NCI-H1417 treated with DMSO at 0.1 percent for 48 hours (cell line): ENCODE results near the gene CLBA1.

Experiments
- DNase-seq: peaks from one replicate; lab custom pipeline; 2025; lab: John Stamatoyannopoulos, UW

CLBA1 gene

DNA sequence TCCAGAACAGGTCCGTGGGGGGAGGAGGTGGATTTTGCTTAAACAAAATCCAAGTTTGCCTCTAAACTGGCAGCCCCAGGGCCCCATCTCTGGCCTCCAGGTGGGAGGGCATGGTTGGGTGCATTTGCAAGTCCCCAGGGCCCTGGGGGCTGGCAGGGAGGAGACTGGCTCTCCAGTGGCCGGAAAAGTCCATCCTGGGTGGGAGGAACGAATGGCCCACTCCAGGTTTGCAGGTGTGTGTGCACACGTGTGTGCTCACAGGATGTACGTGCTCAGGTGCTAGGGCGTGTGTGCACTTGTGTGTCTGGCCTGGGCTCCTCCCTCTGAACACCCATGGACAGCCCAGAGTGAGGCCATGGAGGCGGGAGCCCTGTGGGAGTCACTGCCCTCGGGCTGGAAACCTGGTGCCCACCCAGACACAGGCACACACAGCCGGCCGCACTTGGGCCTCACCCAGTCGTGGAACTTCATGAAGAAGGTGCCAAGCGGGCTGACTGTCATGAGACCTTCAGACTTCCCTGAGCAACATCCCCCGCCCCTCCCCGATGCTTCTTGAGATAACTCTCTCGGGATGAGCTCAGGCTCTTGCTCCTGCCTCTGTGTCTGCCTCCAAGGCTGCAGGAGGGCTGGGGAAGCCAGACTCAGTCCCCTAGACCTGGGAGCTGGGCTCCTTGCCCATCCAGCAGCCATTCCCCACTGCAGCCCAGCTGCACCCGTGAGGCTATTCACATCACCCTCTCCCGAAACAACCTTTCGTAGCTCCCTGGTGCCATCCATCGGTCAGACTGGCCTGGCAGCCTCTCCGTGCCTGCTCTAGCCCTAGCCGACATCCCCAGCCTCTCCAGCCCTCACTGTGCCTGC, 16.8 kb upstream of the CLBA1 start:
- DNase-seq = no peak

DNA sequence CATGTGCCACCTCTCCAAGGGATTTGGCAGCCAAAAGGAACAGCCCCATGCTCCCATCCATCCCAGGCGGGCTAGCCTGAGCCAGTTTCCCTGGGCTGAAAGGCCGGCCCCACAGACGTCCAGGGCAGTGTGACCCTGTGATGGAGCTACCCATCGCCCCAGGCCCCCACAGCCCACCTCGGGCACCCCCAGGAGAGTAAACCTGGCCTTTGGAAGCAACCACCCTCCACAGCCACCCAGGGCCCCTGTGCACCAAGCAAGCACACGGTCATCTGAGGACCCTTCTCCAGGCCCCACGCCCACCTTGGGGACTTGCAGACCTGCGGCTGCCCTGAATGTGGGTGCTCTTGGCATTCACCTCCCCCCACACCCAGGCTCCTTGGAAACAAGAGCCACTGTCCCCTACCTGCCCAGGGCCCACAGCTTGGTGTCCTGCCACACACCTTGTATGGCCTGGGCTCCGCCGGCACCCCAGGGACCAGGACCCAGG, 15.8 kb upstream of the CLBA1 start:
- DNase-seq = no peak

DNA sequence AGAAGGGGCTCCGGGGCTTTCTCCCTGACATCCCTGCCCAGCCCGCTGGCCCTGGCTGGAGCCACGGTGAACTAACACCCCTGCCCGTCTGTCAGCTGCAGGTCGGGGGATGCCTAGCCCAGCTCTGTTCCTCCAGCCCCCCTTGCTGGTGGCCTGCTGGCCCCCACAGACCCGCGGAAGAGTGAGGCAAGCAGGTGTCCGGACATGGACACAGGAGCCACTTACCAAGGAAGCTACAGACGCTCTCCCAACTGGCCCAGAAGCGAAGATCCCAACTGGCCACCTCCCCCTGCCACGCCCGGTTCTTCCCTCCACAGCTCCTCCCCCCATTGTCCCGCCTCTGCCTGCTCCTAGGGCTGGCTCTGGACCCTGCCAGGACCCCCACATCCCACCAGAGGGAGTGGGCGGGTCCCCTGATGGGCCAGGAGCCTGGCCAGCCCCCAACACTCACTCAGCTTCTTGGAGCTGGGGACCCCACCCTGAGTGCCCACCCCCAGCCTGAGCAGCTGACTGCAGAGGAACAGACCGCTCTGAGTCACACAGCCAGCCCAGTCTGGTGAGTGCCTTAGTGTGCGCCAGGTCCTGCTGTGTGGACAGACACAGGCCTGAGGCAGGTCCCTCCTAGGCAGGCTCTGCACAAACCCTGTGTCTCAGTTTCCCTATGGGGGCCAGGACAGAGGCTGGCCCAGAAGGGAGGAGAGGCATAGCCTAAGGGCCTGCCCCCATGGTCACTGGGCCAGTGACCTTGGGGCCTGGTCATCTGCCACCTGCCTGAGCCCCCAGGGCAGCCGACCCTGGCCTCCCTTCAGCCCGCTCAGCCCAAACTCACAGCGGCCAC, 15.1 kb upstream of the CLBA1 start:
- DNase-seq = no peak

DNA sequence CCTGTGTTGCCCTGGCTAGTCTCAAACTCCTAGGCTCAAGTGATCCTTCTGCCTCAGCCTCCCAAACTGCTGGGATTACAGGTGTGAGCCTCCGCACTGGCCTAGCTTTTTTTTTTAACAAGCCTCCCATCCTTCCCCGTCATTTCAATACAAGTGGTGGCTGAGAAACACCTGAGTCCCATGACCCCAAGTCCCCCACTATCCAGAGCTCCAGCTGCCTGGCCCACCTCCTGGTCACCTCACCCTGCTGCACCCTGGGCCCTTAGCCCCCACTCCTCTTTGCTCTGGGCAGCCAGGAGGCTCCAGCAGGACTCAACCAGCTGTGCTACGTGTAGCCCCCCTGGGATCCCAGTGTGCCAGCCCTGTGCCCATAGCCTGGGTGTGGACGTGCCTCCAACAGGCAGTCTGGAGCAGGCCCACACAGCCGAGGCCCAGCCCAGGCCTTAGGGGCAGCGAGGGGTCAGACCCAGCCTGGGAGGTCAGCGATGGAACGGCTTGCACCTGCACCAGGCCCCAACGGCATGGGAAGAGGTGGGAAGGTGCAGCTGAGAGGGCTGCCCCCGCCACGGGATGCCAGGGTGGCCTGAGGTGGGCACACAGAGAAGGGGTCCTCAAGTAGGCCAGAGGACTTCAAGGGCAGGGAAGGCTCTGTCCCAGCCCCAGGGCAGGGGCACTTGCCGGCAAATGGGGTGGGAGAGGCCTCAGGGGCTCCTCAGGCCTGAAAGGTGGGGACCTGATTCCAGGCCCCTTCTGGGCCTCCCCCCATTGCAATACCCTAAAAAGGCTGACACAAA, 13.9 kb upstream of the CLBA1 start:
- no peak for DNase-seq

DNA sequence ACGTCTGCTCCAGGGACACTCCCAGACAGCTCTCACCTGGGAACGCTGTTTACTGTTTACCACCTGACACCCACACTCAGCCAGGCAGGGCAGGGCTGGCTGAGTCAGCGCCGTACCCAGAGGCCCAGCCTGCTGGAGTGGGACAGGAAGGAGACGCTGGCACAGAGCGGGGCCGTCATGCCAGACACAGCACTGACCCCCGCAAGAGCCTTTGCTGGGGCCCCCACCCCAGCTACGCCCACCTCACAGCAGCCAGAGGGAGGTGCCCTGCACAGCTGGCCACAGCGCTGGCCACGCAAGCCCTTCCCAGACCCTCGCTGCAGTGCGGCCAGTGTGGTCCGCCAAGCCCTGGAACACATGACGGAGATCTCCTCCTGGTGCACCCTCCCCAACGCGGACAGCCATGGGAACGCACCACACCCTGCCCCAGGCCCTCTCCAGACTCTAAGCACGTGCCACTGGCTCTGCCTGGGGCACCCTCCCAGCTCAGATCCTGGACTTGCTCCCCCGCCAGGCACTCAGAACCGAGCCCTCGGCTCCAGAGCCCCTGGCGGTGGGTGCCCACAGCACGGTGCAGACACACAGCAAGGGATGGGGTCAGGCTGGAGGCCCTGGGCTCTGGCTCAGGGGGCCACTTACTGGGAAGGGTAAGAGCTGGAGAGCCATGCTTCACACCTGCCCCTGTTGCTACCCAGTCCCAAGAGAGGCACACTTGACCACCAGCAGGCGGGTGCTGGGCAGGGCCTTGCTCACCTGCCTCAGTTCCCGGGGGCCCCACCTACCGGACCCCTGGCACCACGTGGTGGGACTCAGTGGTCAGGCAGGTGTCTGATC, 13.1 kb upstream of the CLBA1 start:
- no peak for DNase-seq

DNA sequence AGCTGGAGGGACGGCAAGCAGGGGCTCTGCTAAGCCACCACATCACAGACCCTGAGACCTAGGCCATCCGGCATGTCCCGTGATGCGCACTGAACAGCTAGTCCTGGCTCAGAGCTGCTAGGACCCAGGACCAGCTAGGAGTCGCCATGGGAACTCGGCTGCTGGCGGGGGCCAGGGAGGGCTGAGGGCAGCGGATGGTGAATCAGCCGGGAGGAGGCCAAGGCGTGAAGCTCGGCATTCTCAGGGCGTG, 12.5 kb upstream of the CLBA1 start:
- DNase-seq = no peak

DNA sequence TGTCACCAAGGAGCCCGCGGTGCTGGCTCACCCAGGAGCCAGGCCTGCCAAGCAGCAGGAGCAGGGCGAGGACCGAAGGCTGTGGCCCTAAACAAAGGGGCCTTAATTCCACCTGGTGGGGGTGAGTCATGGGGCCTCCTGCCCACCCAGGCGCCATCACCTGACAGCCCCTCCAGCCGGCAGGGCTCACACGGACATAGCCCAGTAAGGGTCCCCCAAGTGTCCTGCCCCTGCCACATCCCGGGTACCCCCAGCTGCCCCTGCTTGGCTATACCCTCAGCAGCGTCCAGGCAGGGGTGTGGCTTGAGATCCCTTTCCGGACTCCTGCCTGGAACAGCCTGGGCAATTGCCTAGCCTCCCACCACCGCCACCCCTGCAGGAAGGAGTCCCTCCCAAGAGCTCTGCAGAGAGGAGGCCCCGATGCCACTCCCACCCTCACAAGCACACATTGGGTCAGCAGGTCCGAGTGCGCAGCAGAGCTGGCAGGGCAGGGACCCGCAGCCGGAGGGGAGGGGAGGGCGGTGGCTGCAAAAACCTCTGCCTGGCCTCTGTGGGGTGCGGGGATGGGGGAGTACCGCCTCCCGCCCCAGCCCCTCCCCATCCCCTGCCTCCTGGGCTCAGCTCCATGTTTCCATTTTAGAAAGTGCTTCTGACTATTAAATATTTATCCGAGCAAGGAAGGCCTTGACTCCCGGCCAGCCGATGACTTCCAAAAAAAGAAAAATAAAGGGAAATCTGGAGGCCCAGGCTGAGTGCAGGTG, 12.0 kb upstream of the CLBA1 start:
- no peak for DNase-seq

DNA sequence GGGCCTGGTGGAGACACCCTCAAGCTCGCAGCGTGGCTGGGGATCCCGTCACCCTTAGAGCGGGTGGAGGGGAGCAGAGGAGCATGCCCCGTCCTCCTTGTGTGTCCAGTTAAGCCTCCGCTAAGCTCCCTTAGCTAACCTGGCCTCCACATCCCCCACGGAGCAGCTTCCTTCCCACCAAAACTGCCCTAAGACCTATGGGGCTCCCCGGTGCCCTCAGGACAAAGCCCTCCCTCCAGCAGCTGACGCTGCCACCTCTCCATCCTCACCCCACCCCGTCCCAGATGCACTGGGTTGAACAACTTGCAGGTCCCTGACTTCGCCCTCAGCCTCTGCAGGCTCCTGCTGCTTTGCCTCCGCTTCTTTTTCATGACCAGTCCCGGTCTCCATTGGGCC, 11.4 kb upstream of the CLBA1 start:
- no peak for DNase-seq

DNA sequence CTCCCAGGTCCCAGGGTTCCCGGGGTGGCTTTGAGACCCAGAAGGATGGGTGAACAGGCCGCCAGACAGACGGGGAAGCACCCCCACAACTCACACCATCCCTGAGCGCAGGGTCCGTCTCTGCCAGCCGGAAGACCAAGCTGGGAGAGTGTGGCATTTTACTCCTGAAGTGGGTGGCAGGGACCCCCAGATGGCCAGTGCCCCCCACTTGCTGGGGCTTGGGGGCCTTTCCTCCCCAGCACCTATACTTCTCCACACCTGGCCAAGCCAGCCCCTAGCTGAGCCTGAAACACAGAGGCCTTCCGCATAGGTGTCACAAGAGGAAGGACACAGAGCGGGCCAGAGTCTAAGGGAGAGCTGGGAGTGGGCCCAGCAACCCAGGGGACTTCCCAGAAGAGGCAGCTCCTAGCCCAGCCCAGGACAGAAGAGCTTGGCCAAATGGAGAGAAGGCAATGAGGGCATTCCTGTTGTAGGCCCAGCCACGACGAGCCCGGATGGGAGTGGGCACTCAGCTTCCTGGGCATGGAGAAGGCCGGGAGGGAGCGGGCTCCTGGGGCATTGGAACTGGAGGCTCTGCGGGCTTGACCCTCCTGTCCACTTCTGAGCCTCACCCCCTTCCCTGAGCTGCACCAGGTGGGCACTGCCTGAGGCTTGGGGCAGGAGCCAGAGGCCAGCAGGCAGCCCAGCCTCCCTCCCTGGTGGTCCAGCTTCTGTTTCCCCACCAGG, 10.8 kb upstream of the CLBA1 start:
- DNase-seq = no peak

DNA sequence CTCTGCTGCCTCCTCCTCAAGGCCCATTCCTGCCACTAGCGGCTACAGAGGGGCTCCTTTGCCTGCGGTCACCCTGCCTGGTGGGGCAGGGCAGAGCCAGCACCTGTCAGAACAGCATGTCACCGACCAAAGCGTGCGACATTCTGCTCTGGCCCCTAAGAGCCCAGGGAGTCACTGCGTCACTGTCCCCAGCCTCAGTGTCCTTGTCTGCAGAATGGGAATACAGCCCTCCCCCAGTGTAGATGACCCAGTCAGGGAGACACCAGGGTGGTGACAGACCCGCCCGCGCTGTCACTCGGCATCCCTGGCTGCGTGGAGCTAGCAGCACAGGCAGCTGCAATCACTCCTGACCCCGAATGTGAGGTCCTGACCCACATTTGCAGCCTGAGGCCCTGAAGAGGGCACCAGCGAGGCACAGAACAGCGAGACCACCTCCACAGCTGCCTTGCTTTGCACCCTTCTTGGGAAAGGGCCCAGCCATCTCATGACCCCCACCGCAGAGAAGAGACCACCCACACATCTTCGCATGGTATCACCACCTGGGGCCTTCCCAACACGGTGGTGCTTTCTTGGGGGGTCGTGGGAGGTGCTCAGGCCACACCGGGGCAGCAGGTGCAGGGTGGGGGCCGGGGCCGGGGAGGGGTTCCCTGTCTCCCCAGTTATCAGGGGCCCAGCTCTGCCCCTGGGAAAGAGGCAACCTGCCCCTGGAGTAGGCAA, 9.9 kb upstream of the CLBA1 start:
- no peak for DNase-seq

DNA sequence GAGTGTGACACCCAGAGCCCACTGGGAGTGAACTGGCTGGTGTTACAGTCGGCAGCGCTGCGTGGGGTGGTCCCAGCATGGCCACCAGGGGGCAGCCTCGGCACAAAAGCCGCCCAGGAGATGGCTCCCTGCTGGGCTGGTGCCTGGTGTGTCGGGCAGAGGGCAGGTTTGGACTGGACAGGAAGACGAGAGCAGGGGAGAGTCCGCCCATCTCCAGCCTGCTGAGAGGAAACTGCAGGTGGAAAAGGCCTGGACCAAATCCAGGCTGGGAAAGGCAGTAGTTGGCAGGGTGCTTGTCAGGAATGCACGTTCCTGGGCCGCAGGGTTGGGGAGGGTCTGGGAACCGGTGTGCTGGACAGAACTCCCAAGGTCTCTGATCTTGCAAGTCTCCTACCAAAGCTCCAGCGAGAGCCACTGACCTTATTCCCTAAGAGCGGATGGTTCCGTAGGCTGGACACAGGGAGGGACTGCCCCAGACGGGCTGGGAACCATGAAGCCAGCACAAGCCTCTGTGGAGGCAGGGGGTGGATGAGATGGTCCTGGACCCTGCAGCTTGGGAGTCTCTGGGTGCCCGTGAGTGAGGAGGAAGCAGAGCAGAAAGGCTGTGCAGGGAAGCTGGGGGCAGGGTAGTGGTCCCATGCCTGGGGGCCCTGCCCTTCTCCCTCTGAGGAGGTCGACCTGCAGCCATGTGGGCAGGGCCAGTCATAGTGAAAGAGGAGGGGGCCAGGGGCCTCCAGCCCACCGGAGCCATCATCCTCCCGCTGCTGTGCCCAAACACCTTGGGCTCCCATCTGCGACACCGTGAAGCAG, 9.2 kb upstream of the CLBA1 start:
- peak; percentile 33 for DNase-seq

DNA sequence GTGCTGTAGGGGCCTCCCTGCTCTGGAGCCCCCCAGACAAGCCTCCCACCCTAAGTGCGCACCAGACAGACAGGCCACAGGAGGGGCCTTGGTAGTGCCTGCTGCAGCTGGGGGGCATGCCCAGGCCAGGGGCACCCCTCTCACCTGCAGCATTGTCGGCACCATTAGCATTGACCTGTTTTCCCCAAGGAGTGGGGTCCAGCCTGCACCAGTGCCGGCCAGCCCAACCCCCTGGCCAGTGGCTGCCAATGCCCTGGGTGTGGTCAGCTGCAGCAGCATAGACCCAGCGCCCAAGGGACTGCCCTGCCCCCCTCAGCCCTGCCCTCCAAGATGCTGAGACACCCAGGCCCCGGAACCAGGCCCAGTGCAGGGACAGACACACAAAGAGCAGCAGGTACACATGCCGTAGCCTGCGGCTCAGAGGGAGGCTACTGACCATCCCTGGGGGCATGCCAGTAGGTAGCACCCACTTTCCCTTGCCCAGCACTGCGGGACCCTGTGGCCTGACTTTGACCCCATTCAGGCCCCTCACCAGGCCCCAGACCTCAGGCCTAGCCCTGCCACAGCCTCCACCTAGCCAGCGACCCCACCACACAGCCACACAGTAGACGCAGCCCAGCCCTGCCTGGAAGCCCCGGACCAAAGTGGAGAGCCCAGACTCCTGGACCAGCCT, 8.4 kb upstream of the CLBA1 start:
- no peak for DNase-seq

DNA sequence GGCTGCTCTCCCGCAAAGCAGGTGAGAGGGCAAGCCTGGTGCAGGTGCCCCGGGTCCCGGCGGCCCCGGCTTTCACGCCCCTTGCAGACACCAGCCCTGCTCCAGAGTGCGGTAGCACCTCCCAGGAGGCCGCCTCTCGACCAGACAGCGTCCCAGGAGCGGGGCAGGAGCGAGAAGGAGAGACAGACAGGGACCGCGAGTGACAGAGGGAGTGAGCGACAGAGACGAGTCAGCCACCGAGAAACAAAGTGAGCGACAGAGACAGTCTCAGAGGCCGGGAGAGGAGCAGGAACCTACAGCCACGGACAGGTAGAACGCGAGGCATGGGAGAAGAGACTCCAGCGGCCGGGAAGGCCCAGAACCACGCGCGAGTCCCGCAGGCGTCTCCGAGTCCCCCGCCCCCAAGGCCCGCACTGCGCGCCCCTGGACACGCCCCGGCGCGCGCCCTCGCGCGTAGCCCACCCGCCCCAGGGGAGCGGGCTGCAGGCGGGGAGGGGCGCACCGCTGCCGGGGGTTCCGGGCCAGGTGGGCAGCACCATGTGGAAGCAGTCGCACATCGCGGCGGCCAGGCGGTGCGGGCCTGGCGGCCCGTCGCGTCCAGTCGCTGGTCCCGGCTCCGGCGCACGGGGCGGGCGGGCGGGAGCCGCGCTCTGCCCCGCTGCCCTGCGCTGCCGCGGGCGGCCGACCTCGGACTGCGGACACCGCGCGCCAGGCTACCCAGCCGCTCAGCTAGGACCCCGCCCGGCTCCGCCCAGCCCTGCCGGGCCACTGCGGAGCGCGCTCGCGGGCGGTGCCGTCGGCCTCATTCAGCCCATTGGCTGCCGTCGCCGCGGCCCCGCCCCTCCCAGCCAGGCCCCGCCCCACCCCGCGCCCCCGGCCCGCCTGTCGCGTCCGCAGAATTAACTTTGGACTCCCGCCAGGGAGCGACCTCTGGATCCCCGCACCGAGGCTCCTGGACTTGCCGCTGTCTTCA, 7.6 kb upstream of the CLBA1 start, which contains the start of gene AHNAK2:
AHNAK2 (minus strand) TSS at position 694 of the 973 bp plus-strand sequence; CDS start at position 557, 137 bp downstream.
- DNase-seq = no peak

DNA sequence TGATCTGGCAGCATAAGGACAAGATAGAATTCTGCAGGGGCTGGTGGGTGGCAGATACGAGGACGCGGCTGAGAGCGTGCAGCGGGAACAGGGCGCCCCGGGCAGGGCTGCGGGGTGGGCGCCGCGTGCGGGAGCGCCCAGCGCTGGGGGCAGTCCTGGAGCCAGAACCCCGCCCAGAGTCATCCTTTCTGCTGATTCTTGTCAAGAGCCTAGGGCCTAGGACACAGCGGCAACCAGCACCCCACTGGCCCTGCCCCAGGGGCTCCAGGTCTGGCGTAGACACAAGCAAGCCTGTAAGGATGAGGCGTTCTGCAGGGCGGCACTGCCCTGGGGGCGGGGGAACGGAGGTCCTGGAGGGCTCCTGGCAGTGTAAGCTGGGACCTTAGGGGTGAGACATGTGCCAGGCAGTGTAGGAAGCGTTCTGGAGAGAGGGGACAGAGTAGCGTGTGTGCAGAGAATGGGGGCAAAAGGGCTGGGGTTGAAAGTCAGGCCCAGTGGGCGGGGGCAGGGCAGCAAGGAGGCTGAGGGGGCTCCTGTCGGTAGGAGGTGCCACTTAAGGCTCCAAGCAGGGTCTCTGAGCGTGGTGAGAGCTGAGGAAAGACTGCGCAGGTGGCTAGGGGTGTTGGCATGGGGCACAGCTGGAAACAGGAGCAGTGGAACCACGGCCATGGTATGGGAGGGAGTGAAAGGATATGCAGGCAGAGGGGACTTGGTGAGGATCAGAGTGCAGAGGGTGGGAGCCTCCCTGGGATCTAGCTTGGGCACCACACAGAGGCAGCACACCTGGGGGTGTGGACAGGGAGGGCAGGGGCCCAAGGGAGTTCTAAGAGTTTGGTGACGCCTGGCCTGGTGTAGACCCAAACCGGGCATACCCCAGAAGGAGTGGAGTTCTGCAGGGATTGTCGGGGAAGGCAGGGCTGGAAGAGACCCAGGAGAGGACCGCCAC, 6.6 kb upstream of the CLBA1 start:
- DNase-seq = no peak

DNA sequence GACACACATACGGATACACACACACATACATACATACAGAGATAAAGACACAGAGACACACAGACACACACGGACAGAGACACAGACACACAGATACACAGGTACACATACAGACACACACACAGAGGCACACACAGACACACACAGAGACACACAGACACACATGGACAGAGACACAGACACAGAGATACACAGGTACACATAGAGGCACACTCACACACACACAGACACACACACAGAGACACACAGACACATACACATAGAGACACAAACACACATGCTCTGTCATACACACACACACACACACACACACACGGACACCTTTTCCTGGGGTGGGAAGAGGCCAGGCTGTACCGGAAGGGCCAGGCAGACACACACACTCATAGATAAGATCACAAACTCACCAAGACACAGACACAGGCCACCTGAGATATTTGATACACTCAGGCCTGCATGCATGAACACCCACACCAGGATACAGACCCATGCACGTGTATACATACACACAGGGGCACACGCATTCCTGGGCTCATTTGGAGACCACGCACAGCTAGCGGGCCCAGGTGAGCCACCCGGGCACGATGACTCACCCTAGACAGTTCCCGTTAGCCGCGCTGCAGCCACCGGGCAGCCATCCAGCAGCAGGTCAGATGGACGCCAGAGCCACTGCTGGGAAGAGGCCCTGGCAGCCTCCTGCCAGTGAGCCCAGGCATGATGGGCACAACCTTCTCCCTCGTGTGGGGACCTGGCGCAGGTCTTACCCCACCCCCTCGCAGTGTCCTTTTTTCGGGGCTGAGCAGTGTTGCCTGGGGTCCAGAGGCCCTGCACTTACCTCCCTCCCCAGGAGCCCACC, 5.6 kb upstream of the CLBA1 start:
- DNase-seq = no peak
